ENCODE data around the gene TIGIT. TPM values are rescaled to one million over a fixed set of nuclear protein-coding genes. Genes with fewer than 3 reads are reported as not detected.
"Not testable (repeated sequence)": the region's sequence is repeated elsewhere in the genome, so short reads cannot be mapped to it uniquely, and the experiment has no call there.

Gene TIGIT
- total RNA-seq, 1 donor from 2014 or later: not detected

- peaks cover 32% of the 10 kb centered on the region for H3K9me3 Mint-ChIP-seq (ENCODE audit: low read depth)
- no peak overlapping the region for H3K4me3 Mint-ChIP-seq (ENCODE audit: low read depth)
- TF ChIP-seq CTCF (IDR thresholded peaks at IDR 0.05; ENCODE audit: unreplicated experiment): no peak
- no peaks in the 10 kb centered on the region for H3K36me3 Mint-ChIP-seq (ENCODE audit: insufficient read depth)
- H3K27me3 Mint-ChIP-seq: no peaks in the 10 kb centered on the region
- no peak overlapping the region for H3K27ac Mint-ChIP-seq
- no peak for DNase-seq (ENCODE audit: low spot score, unreplicated experiment)
- H3K4me1 Mint-ChIP-seq (ENCODE audit: low read depth): no peaks in the 10 kb centered on the region
Measured at GRCh38 chr3:114270019-114270418, 23.8 kb upstream of the TIGIT start.

- no peak overlapping the region for H3K4me3 Mint-ChIP-seq (ENCODE audit: low read depth)
- peaks cover 25% of the 10 kb centered on the region for H3K9me3 Mint-ChIP-seq (ENCODE audit: low read depth)
- DNase-seq (ENCODE audit: low spot score, unreplicated experiment): no peak
- TF ChIP-seq CTCF (IDR thresholded peaks at IDR 0.05; ENCODE audit: unreplicated experiment): no peak
- H3K27ac Mint-ChIP-seq: no peak overlapping the region
- H3K27me3 Mint-ChIP-seq: no peaks in the 10 kb centered on the region
- H3K36me3 Mint-ChIP-seq (ENCODE audit: insufficient read depth): no peaks in the 10 kb centered on the region
- H3K4me1 Mint-ChIP-seq (ENCODE audit: low read depth): no peaks in the 10 kb centered on the region
Measured at GRCh38 chr3:114272271-114272670, 21.6 kb upstream of the TIGIT start.

- Mint-ChIP-seq H3K27me3 (no peaks in the 10 kb centered on the region), H3K4me1 (ENCODE audit: low read depth) (no peaks in the 10 kb centered on the region), H3K36me3 (ENCODE audit: insufficient read depth) (no peaks in the 10 kb centered on the region), H3K4me3 (ENCODE audit: low read depth) (no peak overlapping the region), H3K9me3 (ENCODE audit: low read depth) (peaks cover 10% of the 10 kb centered on the region), H3K27ac (no peak overlapping the region)
- DNase-seq (ENCODE audit: low spot score, unreplicated experiment): no peak
- no peak for TF ChIP-seq CTCF (IDR thresholded peaks at IDR 0.05; ENCODE audit: unreplicated experiment)
Measured at GRCh38 chr3:114274929-114275328, 18.9 kb upstream of the TIGIT start.

GRCh38 chr3:114276856-114277255 lies 17.0 kb upstream of the TIGIT start:
- H3K36me3 Mint-ChIP-seq (ENCODE audit: insufficient read depth); DNase-seq (ENCODE audit: low spot score, unreplicated experiment); H3K4me3 Mint-ChIP-seq (ENCODE audit: low read depth); H3K4me1 Mint-ChIP-seq (ENCODE audit: low read depth); H3K27ac Mint-ChIP-seq; H3K9me3 Mint-ChIP-seq (ENCODE audit: low read depth); H3K27me3 Mint-ChIP-seq: not testable (repeated sequence)

- DNase-seq (ENCODE audit: low spot score, unreplicated experiment): no peak
- Mint-ChIP-seq H3K27me3 (no peaks in the 10 kb centered on the region), H3K27ac (no peak overlapping the region), H3K4me1 (ENCODE audit: low read depth) (no peaks in the 10 kb centered on the region), H3K9me3 (ENCODE audit: low read depth) (no peaks in the 10 kb centered on the region), H3K36me3 (ENCODE audit: insufficient read depth) (no peaks in the 10 kb centered on the region), H3K4me3 (ENCODE audit: low read depth) (no peak overlapping the region)
- no peak for TF ChIP-seq CTCF (IDR thresholded peaks at IDR 0.05; ENCODE audit: unreplicated experiment)
Measured at GRCh38 chr3:114284644-114285043, 9.2 kb upstream of the TIGIT start.

GRCh38 chr3:114285648-114286230 lies 8.1 kb upstream of the TIGIT start:
- no peak for DNase-seq (ENCODE audit: low spot score, unreplicated experiment)
- no peaks in the 10 kb centered on the region for H3K9me3 Mint-ChIP-seq (ENCODE audit: low read depth)
- no peak for TF ChIP-seq CTCF (IDR thresholded peaks at IDR 0.05; ENCODE audit: unreplicated experiment)

More at GRCh38 chr3:114285648-114286230, 8.1 kb upstream of the TIGIT start:
- Mint-ChIP-seq H3K4me1 (ENCODE audit: low read depth) (no peaks in the 10 kb centered on the region), H3K36me3 (ENCODE audit: insufficient read depth) (no peaks in the 10 kb centered on the region), H3K27me3 (no peaks in the 10 kb centered on the region), H3K27ac (no peak overlapping the region), H3K4me3 (ENCODE audit: low read depth) (no peak overlapping the region)

All from progenitor cell of endocrine pancreas (in vitro differentiated cells).